H4 (cell line): ENCODE measurements around the gene SLC35E2B. TPM values are rescaled to one million over a fixed set of nuclear protein-coding genes. Genes with fewer than 3 reads are reported as not detected.
A peak's percentile ranks its signal among the peaks of the same experiment; 100 is the strongest.
"Not testable (repeated sequence)": the region's sequence is repeated elsewhere in the genome, so short reads cannot be mapped to it uniquely, and the experiment has no call there.

Experiments used
- DNase-seq: peaks from one replicate; pipeline ENCODE4 v3.0.0-alpha.2; 2015; ENCODE audit warnings: low spot score
- total RNA-seq: library from RNA; depleted of rRNA; stranded (reverse); fragments of >200 nt; shearing (Covaris generic); gene quantifications from 2 replicates; pipeline ENCODE4 v1.2.3, GENCODE V29; 2014

Gene SLC35E2B
- total RNA-seq, 1 experiment from 2014 or later = 20.1 TPM

DNA sequence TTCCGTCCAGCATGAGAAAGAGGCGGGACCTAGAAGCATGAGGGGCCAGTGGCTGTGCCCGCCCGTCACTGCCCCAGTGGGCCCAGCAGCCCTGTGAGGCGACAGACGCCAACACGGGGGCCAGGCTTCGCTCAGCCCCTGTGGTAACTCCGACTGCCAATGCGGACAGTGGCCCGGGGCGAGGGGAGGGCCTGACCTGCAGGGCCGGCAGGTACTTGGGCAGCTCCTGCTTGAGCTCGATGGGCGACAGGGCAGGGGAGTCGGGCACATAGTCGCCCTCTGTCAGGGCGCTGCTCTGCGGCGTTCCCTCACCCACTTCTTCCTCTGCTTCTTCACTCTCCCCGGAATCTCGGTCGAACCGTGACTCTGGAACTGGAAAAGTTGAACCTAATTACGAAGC lies 52.5 kb downstream of the SLC35E2B start:
- DNase-seq = not testable (repeated sequence)

DNA sequence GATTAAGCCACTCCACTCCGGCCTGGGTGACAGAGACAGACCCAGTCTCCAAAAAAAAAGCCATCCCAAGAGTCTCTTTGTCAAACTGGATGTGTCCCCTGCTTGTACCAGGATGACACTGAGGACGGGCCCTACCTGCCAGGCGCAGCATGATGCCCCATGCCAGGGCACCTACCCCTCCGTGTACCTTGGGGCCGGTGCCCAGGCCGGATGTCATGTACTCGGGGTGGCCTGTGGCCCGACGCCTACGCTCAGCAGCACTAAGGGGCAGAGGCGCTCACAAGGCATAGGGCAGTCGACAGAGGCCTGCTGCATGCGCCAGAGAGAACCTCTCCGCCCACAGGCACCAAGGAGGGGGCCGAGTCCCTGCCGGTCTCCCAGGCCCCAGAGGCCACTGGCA lies 53.2 kb downstream of the SLC35E2B start:
- DNase-seq = not testable (repeated sequence)

DNA sequence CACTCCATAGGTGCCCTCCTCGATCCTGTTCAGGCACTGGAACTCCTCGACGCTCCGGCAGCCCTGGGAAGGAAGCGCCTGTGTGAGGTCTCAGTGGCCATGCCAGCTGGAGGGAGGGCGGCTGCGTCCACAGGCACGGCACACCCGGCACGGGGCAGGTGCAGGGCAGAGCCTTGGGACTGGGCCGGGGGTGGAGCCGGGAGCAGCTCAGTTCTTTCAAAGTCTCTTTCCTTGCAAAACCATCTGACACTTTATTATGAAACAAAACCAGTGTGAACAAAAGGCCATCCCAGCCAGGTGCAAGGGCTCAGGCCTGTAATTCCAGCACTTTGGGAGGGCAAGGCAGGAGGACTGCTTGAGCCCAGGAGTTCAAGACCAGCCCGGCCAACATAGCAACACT lies 54.1 kb downstream of the SLC35E2B start:
- DNase-seq = not testable (repeated sequence)

GRCh38 chr1:1637479-1637875 lies 55.1 kb downstream of the SLC35E2B start:
- DNase-seq = not testable (repeated sequence)

GRCh38 chr1:1636621-1637478 lies 55.7 kb downstream of the SLC35E2B start:
- not testable (repeated sequence) for DNase-seq

DNA sequence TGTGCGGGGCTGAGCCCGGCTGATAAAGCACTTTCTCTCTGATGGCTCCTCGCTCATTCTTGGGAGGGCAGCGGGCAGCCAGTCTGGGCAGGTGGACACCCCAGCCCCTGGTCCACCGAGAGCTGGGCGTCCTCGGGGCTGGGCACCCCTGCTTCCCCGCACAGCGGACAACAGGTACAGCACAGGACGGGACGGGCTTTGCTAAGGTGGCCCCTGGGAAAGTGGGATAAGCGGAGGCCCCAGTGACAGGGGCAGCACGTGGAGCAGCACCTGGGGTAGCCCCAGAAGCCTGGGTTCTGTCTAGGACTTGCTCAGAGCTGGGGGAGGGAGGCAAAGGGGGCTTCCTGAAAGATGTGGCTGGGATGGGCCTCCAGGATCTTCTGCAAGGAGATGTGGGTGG lies 58.0 kb downstream of the SLC35E2B start:
- DNase-seq = not testable (repeated sequence)

DNA sequence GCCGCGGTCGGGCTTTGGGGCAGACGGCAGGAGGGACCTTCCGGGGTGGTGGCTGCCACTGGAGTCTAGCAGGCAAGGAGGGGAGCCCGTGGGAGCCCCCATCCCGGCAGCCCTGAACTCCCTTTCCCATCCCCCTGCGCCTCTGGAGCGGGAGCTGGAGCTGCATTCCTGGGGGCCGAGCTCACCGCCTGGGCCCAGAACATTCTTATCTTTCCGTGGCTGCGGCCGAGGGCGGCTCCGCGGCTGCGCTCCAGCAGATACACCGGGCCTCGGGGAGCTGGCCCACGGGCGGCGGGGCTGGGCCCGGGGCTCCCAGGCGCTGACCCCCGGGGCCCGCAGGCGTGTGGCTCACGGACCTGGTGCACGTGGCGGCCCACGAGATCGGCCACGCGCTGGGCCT lies 59.2 kb downstream of the SLC35E2B start:
- DNase-seq = not testable (repeated sequence)

DNA sequence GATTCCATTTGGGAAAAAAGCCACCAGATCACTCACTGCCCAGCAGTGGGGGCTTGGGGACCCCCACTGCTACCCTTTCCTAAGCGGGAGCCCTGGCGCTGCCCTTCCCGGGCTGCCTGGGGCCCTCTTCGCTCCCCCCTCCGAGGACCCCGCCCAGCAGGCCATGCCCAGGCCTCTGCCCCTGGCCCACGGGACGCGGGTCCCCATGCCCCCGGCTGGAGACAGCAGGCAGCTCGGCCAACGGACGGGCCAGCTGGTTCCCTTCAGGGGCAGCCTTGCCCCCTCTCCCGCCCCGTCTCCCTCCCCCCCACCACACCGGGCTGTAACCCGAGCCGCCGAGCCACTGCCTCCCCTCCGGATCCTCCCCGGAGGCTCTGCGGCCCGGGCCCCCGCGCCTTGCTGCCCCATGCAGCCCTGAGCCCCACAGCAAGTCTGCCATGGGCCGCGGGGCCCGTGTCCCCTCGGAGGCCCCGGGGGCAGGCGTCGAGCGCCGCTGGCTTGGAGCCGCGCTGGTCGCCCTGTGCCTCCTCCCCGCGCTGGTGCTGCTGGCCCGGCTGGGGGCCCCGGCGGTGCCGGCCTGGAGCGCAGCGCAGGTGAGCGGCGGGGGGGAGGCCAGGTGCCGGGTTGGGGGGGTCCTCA lies 60.7 kb downstream of the SLC35E2B start, which contains the start of gene MMP23B:
Gene MMP23B, plus strand, starts transcription at position 392 of the 639 bp plus-strand sequence. Its CDS starts 46 bp downstream, at position 438.
- peak; percentile 2 for DNase-seq

- no peak for DNase-seq
These were observed 61.4 kb downstream of the SLC35E2B start for GRCh38 chr1:1630965-1631781.

GRCh38 chr1:1630191-1630964 lies 62.2 kb downstream of the SLC35E2B start:
- DNase-seq = no peak

DNA sequence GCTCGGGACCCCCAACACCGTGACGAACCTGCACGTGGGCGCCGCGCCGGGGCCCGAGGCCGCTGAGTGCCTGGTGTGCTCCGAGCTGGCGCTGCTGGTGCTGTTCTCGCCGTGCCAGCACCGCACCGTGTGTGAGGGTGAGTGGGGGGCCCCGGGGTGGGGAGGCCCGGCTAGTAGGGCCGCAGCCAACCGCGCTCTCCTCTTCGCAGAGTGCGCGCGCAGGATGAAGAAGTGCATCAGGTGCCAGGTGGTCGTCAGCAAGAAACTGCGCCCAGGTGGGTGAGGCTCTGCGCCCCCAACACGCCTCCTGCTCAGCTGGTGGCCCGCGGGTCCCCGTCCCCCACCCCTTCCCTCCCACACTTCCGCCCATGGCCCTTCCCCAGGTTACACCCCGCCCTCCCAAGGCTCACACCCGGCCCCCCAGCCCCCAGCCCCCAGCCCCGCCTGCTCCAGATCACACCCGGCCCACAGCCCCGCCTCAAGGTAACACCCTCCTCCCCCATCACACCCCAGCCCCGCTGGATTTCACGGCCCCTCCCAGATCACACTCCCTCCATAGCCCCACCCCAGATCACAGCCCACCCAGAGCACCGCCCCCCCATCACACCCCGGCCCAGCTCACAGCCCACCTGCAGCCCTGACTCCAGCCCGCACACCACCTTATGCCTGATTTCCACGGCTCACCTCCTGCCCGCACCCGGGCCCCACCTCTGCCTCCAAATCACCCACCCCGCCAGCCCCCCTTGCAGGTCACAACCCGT lies 63.0 kb downstream of the SLC35E2B start:
- DNase-seq = no peak

- DNase-seq = no peak
These were observed 63.7 kb downstream of the SLC35E2B start for GRCh38 chr1:1628754-1629429.

GRCh38 chr1:1627829-1628753 lies 64.5 kb downstream of the SLC35E2B start:
- no peak for DNase-seq

DNA sequence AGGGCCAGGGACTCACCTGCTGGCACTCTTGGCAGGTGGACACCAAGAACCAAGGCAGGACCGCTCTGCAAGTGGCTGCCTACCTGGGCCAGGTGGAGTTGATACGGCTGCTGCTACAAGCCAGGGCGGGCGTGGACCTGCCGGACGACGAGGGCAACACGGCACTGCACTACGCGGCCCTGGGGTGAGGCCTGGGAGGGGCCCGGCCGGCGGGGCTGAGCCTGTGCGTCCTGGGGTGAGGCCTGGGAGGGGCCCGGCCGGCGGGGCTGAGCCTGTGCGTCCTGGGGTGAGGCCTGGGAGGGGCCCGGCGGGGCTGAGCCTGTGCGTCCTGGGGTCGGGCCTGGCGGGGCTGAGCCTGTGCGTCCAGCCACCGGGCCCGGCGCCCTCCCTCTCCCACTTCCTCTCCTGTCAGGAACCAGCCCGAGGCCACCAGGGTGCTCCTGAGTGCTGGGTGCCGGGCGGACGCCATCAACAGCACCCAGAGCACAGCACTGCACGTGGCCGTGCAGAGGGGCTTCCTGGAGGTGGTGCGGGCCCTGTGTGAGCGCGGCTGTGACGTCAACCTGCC lies 65.2 kb downstream of the SLC35E2B start:
- DNase-seq = no peak

- DNase-seq = no peak
These were observed 66.1 kb downstream of the SLC35E2B start for GRCh38 chr1:1626207-1627141.

DNA sequence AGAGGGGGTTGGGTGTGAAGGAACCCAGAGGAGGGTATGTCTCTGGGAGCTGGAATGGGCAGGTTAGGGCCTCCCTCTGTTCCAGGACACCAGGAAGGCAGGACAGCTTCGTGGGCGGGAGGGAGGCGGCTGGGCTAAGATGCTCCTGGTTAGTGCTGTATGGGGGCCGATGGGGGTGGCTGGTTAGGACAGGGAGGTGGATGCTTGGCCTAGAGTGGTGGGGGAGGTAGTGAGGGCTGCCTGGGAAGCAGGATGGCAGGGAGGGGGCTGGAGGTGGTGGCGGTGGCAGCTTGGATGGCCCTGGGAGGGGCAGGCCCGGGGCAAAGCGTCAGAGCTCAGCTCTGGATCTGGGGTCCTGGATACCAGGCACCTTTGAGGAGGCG lies 66.8 kb downstream of the SLC35E2B start:
- DNase-seq = no peak

DNA sequence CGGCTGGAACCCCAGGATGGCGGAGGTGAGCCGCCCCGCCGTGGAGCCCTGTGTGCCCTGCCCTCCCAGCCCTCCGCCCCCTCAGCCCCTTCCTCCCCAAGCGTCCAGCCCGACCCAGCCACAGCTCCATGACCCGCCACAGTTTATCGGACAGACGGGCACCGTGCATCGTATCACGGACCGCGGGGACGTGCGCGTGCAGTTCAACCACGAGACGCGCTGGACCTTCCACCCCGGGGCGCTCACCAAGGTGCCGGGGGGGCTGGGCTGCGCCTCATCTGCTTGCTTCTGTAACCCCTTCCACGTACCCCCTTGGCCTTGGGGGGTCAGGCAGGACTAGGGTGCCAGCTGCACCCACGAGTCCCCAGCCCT lies 67.2 kb downstream of the SLC35E2B start:
- DNase-seq = no peak
